Nephron (organoid): ENCODE results near the gene REL.

Experiments used
- H3K27ac Mint-ChIP-seq, 3 experiments: 2 replicates each; pipeline ENCODE4 v1.8.0; 2020; ENCODE audit warnings: mixed read lengths in 3 of 3, mild to moderate bottlenecking in 2 of 3, moderate library complexity in 1 of 3
- H3K27me3 Mint-ChIP-seq: 2 replicates; pipeline ENCODE4 v1.8.0; 2021; ENCODE audit warnings: low read depth, mild to moderate bottlenecking, moderate library complexity, mixed read lengths
- H3K36me3 Mint-ChIP-seq: 2 replicates; pipeline ENCODE4 v1.8.0; 2020; ENCODE audit warnings: low read depth, mixed read lengths
- H3K4me1 Mint-ChIP-seq: 2 replicates; pipeline ENCODE4 v1.8.0; 2020; ENCODE audit warnings: mixed read lengths
- H3K4me3 Mint-ChIP-seq, 3 experiments: 2 replicates each; pipeline ENCODE4 v1.8.0; 2020; ENCODE audit warnings: mild to moderate bottlenecking in 3 of 3, mixed read lengths in 3 of 3, moderate library complexity in 2 of 3
- H3K9me3 Mint-ChIP-seq: 2 replicates; pipeline ENCODE4 v1.8.0; 2020; ENCODE audit warnings: mixed read lengths
- CTCF ChIP-seq, 3 experiments: fragments of 200-600 bp; sonication (generic); IDR thresholded peaks; one replicate each; pipeline ENCODE4 v1.5.0; 2021; ENCODE audit warnings: antibody characterized with exemption in 3 of 3; ENCODE audit not compliant: unreplicated experiment in 3 of 3

REL gene

GRCh38 chr2:60936757-60937156 lies 55.4 kb downstream of the REL start:
- H3K9me3 Mint-ChIP-seq: peaks cover 3% of the 10 kb centered on the region
- no peaks in the 10 kb centered on the region for H3K4me1 Mint-ChIP-seq
- H3K36me3 Mint-ChIP-seq: peaks cover 51% of the 10 kb centered on the region
- no peaks in the 10 kb centered on the region for H3K27me3 Mint-ChIP-seq
- no peak overlapping the region for H3K27ac Mint-ChIP-seq
- no peak overlapping the region for H3K4me3 Mint-ChIP-seq
- no peak for TF ChIP-seq CTCF (IDR thresholded peaks at IDR 0.05; ENCODE audit: unreplicated experiment in 3 of 3)

- no peak overlapping the region for H3K27ac Mint-ChIP-seq
- H3K4me1 Mint-ChIP-seq: no peaks in the 10 kb centered on the region
- TF ChIP-seq CTCF (IDR thresholded peaks at IDR 0.05; ENCODE audit: unreplicated experiment in 3 of 3): no peak
- no peaks in the 10 kb centered on the region for H3K27me3 Mint-ChIP-seq
- H3K9me3 Mint-ChIP-seq: no peaks in the 10 kb centered on the region
- no peak overlapping the region for H3K4me3 Mint-ChIP-seq
- H3K36me3 Mint-ChIP-seq: peaks cover 42% of the 10 kb centered on the region
Observed at GRCh38 chr2:60938301-60938700, 56.9 kb downstream of the REL start.

GRCh38 chr2:60939622-60940021 lies 58.2 kb downstream of the REL start:
- H3K9me3 Mint-ChIP-seq: no peaks in the 10 kb centered on the region
- H3K4me1 Mint-ChIP-seq: no peaks in the 10 kb centered on the region
- no peak overlapping the region for H3K4me3 Mint-ChIP-seq
- H3K27ac Mint-ChIP-seq: no peak overlapping the region
- TF ChIP-seq CTCF (IDR thresholded peaks at IDR 0.05; ENCODE audit: unreplicated experiment in 3 of 3): no peak
- no peaks in the 10 kb centered on the region for H3K27me3 Mint-ChIP-seq
- peaks cover 43% of the 10 kb centered on the region for H3K36me3 Mint-ChIP-seq

- Mint-ChIP-seq H3K4me1 (no peaks in the 10 kb centered on the region), H3K36me3 (peaks cover 39% of the 10 kb centered on the region), H3K4me3 (no peak overlapping the region), H3K9me3 (no peaks in the 10 kb centered on the region), H3K27me3 (no peaks in the 10 kb centered on the region), H3K27ac (no peak overlapping the region)
- TF ChIP-seq CTCF (IDR thresholded peaks at IDR 0.05; ENCODE audit: unreplicated experiment in 3 of 3): no peak
Observed at GRCh38 chr2:60945341-60945740, 64.0 kb downstream of the REL start.

GRCh38 chr2:60947056-60947455 lies 65.7 kb downstream of the REL start:
- Mint-ChIP-seq H3K27me3 (no peaks in the 10 kb centered on the region), H3K4me1 (no peaks in the 10 kb centered on the region), H3K9me3 (peaks cover 2% of the 10 kb centered on the region)

More at GRCh38 chr2:60947056-60947455, 65.7 kb downstream of the REL start:
- Mint-ChIP-seq H3K4me3 (no peak overlapping the region), H3K36me3 (peaks cover 45% of the 10 kb centered on the region), H3K27ac (no peak overlapping the region)
- no peak for TF ChIP-seq CTCF (IDR thresholded peaks at IDR 0.05; ENCODE audit: unreplicated experiment in 3 of 3)
